Heart left ventricle (tissue), 11 donors: ENCODE data around the gene BRK1. TPM values are rescaled to one million over a fixed set of nuclear protein-coding genes. Genes with fewer than 3 reads are reported as not detected.

Experiments used
- polyA plus RNA-seq, 2 donors: library from polyadenylated mRNA; stranded (reverse); fragments of 200-250 nt; gene quantifications; one replicate each; pipeline ENCODE4 v1.2.3, GENCODE V29; 2013
- total RNA-seq, 9 donors: library from RNA; depleted of rRNA in 2 of 9; stranded (reverse); fragments of >200 nt in 2 of 9; fragmentation: NEBNext Ultra II Directional in 3 of 9; extraction: Animal tissue kit (Norgen Biotek cat#: 25700) in 3 of 9; gene quantifications; one replicate each; pipeline versions ENCODE4 v1.1.0 to v1.2.4, GENCODE V29; 2016 to 2023
- donor health status: ischemic (EF 13 %, LVEDD 7.1; RV severe dilation, severe dysfunction).
- donor health status: healthy with polysubstance abuse.
- donor health status: DM: no; HTN: yes; CAD: no.
- donor health status: DM: no; HTN: no; CAD: no.
- donor health status: ischemic (EF 25% LVEDD 5.7; RV mildly dilated, moderate dysfunction).
- donor health status: healthy.
- donor health status: DM: yes; HTN: yes; CAD: no.
- donor health status: PGD.
- donor health status: nonischemic (EF 23%, LVEDD 6.1; RV moderate dilation, normal function).

Gene BRK1
- total and polyA plus RNA-seq, 11 donors: 69.8 to 159 (median 89.8) TPM

Other genes with a start within 250 kb of the BRK1 start
- gene CIDEC, start 235.4 kb upstream of the BRK1 start, total RNA-seq: 10 to 100 TPM in 2 of 9 donors, 1 to 10 TPM in 4, under 1 TPM in 1, not detected in 2; 0.72 to 59.0 (median 1.6) TPM
- 10 to 100 TPM in 1 of 2 donors, 1 to 10 TPM in 1; 4.0 to 17.5 TPM for gene CIDEC, start 235.4 kb upstream of the BRK1 start, polyA plus RNA-seq
- gene JAGN1, start 225.1 kb upstream of the BRK1 start, total RNA-seq: 10 to 100 TPM; 15.1 to 40.3 (median 21.2) TPM
- 10 to 100 TPM; 20.8 to 77.3 TPM for gene JAGN1, start 225.1 kb upstream of the BRK1 start, polyA plus RNA-seq
- 1 to 10 TPM in 4 of 9 donors, under 1 TPM in 5; 0.65 to 6.9 (median 0.79) TPM for gene IL17RE, start 212.8 kb upstream of the BRK1 start, total RNA-seq
- 1 to 10 TPM in 1 of 2 donors, under 1 TPM in 1; 0.95 to 1.3 TPM for gene IL17RE, start 212.8 kb upstream of the BRK1 start, polyA plus RNA-seq
- 10 to 100 TPM; 20.6 to 45.3 (median 29.2) TPM for gene IL17RC, start 198.6 kb upstream of the BRK1 start, total RNA-seq
- gene IL17RC, start 198.6 kb upstream of the BRK1 start, polyA plus RNA-seq: 10 to 100 TPM; 34.7 to 42.1 TPM
- gene CRELD1, start 181.8 kb upstream of the BRK1 start, total RNA-seq: 10 to 100 TPM; 45.9 to 77.8 (median 60.6) TPM
- 10 to 100 TPM; 61.8 to 71.8 TPM for gene CRELD1, start 181.8 kb upstream of the BRK1 start, polyA plus RNA-seq
- gene PRRT3, start 163.3 kb upstream of the BRK1 start, total RNA-seq: 1 to 10 TPM in 4 of 9 donors, under 1 TPM in 5; 0.39 to 2.3 (median 0.81) TPM
- gene PRRT3, start 163.3 kb upstream of the BRK1 start, polyA plus RNA-seq: under 1 TPM; 0.44 to 0.46 TPM
- 100 to 1,000 TPM in 2 of 9 donors, 10 to 100 TPM in 7; 54.9 to 109 (median 74.7) TPM for gene EMC3, start 128.8 kb upstream of the BRK1 start, total RNA-seq
- 100 to 1,000 TPM in 1 of 2 donors, 10 to 100 TPM in 1; 41.8 to 164 TPM for gene EMC3, start 128.8 kb upstream of the BRK1 start, polyA plus RNA-seq
- 1 to 10 TPM in 4 of 9 donors, under 1 TPM in 5; 0.12 to 4.4 (median 0.97) TPM for gene FANCD2, start 89.2 kb upstream of the BRK1 start, total RNA-seq
- gene FANCD2, start 89.2 kb upstream of the BRK1 start, polyA plus RNA-seq: under 1 TPM; 0.62 to 0.80 TPM
- not detected for gene FANCD2OS, start 7.4 kb upstream of the BRK1 start, total RNA-seq
- gene FANCD2OS, start 7.4 kb upstream of the BRK1 start, polyA plus RNA-seq: not detected
- gene VHL, start 26.1 kb downstream of the BRK1 start, total RNA-seq: 10 to 100 TPM in 7 of 9 donors, 1 to 10 TPM in 2; 8.8 to 23.2 (median 12.1) TPM
- gene VHL, start 26.1 kb downstream of the BRK1 start, polyA plus RNA-seq: 10 to 100 TPM; 10.6 to 13.9 TPM
- 1 to 10 TPM in 7 of 9 donors, under 1 TPM in 2; 0.70 to 6.3 (median 1.5) TPM for gene IRAK2, start 49.2 kb downstream of the BRK1 start, total RNA-seq
- gene IRAK2, start 49.2 kb downstream of the BRK1 start, polyA plus RNA-seq: 1 to 10 TPM in 1 of 2 donors, under 1 TPM in 1; 0.46 to 1.4 TPM
- gene TATDN2, start 132.8 kb downstream of the BRK1 start, total RNA-seq: 10 to 100 TPM; 10.1 to 26.6 (median 16.8) TPM
- gene TATDN2, start 132.8 kb downstream of the BRK1 start, polyA plus RNA-seq: 10 to 100 TPM in 1 of 2 donors, 1 to 10 TPM in 1; 8.6 to 31.6 TPM
- 1 to 10 TPM in 1 of 9 donors, under 1 TPM in 2, not detected in 6; 0.42 to 2.1 (median 0.75) TPM for gene GHRL, start 177.3 kb downstream of the BRK1 start, total RNA-seq
- gene GHRL, start 177.3 kb downstream of the BRK1 start, polyA plus RNA-seq: under 1 TPM; 0.18 to 0.61 TPM
- 10 to 100 TPM; 49.7 to 73.6 (median 56.9) TPM for gene SEC13, start 205.4 kb downstream of the BRK1 start, total RNA-seq
- gene SEC13, start 205.4 kb downstream of the BRK1 start, polyA plus RNA-seq: 100 to 1,000 TPM in 1 of 2 donors, 10 to 100 TPM in 1; 49.2 to 164 TPM